Pericardium fibroblast (primary cell): ENCODE data around the gene SLIT1. TPM values are rescaled to one million over a fixed set of nuclear protein-coding genes. Genes with fewer than 3 reads are reported as not detected.

Experiments
- total RNA-seq: library from RNA; depleted of rRNA; stranded (reverse); fragments of >200 nt; gene quantifications from 2 replicates; pipeline ENCODE4 v1.2.3, GENCODE V29; 2015

Gene SLIT1
- not detected in 2 replicates for total RNA-seq

DNA sequence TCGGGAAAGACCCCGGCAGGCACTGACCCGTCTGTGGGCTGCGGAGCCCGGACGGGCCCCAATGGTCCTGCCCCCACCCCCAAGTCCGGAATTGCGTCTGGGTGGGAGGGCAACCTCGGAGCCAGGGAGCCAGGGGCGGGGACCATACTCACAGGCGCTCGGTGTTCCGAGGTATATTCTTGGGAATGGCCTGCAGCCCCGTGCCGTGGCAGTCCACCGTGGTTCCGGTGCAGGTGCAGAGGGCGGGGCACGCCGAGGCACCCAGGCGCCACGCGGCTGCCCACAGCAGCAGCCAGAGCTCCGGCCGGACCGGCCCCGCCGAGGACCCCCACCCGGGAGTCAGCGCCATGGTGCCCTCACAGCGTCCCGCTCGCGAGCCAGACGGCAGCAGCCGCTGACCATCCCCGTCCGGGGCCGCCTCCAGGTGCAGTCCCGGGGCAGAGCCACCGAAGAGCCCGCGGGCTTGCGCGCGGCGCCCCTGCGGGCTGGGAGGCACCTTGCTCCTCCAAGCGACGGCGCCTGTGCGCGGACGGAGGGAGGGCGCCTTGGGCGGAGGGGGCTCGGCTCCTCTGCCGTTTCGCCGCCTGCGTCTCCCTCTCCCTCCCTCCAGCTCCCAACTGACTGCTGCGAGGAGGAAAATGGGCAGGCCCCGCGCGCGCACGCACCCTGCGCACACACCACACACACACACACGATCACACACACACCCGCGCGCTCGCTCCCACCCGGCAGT is at the start of gene SLIT1:
Gene SLIT1 (minus strand): TSS at position 634 of the 733 bp plus-strand sequence. CDS start 285 bp downstream, at position 349.

Other genes starting within 250 kb of the SLIT1 start
- 2.3 and 3.6 TPM in 2 replicates for gene ARHGAP19, start 106.7 kb upstream of the SLIT1 start, total RNA-seq
- 2.7 and 5.5 TPM in 2 replicates for gene FRAT1, start 133.3 kb upstream of the SLIT1 start, total RNA-seq
- 4.7 and 6.4 TPM in 2 replicates for gene FRAT2, start 148.8 kb upstream of the SLIT1 start, total RNA-seq
- gene RRP12, start 215.4 kb upstream of the SLIT1 start, total RNA-seq: 5.3 and 11.1 TPM in 2 replicates
- gene PGAM1, start 240.2 kb upstream of the SLIT1 start, total RNA-seq: 316 and 578 TPM in 2 replicates